CD4-positive, alpha-beta T cell treated with Interferon gamma for 1 hour (primary cell): ENCODE measurements around the gene CERT1.
"Not testable (repeated sequence)": the region's sequence is repeated elsewhere in the genome, so short reads cannot be mapped to it uniquely, and the experiment has no call there.

ENCODE experiments used
- DNase-seq: peaks from one replicate; pipeline ENCODE4 v3.0.0-alpha.2; 2020

CERT1 gene

DNA sequence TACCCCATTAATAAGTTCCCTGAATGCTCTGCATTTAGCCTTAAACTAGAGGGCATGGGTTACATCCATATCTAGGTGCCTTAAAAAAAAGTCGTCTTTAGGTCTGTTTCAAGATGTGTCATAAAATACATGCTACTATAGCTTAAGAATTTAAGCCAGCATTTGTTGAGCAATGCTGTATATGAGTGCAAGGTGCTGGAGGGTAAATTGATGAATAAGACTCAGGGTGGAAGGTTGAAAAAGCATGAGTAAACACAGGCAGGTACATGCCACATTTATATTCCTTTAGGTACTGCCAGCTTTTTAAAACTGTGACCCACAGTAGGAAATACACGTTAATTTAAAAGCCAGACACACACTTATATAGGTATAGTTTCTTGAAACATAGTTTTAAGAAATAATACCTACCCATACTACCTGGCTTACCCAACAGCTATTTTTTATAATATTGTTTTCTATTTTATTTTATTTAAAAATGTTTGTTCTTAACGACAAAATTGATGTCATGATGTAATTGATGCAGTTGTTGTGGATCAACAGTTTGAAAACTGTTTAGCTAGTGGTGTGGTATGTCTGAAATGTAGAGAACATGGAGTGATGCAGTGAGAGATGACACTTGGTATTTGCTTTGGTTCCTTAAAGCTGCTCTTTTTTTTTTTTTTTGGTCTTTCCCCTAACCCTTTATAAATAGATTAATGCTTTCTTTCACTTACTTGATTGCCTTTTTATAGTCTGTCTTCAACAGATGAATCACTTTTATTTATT is 170.5 kb downstream of the CERT1 start:
- no peak for DNase-seq

DNA sequence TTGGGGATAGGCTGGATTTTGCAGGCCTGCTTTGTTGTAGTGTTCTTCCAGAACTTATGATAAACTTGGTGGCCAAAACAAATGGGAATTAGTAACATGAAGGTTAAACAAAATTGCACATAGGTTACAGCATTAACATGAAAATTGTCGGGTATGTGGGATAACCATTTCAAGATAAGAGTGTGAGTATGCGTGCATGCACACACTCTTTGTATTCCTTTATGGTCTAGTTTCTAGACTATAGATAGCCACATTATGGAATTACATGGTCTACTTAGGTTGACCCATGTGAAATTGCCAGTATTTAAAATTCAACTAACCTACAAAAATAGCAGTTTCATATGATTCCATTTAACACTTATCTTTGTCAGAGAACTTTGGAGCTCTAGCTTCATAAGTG is 173.0 kb downstream of the CERT1 start:
- no peak for DNase-seq

DNA sequence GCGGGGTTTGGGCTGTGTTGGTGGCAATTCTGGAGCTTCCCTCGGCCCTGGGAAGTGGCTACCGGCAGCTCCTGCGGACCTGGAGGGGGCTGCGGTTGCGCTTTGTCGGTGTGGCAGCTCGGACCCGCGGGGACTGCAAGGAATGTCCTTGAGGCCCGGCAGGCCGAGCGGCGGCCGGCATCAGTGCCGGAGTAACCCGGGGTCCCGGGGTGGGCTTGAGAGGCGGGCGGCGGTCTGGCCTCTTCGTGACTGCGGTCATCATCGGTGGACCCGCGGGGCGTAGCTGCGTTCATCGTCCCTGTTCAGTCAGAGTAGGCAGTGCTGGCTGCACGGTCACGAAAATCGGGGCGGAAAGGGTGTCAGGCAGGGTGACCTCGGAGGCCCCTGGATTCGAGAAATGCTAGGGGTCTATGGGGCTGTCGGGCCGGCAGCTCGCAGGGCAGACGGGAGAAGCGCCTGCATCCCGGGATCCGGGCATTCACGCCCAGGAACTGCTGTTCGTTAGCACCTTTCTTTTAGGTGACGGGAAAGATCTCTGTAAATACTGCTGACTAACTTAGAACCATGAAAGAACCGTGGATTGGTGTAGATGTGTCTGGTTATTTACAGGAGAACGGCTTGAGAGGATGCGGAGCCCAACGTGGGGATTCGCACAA is 173.9 kb downstream of the CERT1 start:
- DNase-seq: peak; percentile 12

DNA sequence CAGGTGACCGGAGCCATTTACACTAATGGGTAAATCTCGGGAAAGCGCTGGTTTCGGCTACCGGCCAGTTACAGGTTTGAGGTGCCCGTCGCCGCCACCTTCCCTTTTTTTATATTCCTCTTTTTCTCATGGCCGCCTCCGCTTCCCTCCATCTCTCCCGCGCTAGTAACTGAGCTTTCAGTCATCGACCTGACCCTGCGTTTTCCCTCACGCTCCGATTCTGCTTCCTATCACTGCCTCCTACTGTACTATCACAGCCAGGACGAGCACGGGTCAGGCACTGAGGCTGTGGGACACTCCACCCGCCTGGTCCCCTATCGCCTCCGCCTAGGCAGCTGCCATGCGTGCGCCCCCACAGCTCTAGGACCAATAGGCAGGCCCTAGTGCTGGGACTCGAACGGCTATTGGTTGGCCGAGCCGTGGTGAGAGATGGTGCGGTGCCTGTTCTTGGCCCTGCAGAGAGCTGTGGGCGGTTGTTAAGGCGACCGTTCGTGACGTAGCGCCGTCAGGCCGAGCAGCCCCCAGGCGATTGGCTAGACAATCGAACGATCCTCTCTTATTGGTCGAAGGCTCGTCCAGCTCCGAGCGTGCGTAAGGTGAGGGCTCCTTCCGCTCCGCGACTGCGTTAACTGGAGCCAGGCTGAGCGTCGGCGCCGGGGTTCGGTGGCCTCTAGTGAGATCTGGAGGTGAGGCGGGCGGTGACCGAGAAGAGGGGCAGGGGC is 174.7 kb downstream of the CERT1 start, which contains the start of gene HMGCR:
Gene HMGCR (plus strand): TSS at position 606 of the 722 bp plus-strand sequence. CDS start 5,386 bp downstream, outside the sequence.
- DNase-seq: peak; percentile 99

- DNase-seq: no peak
These were observed 175.3 kb downstream of the CERT1 start for GRCh38 chr5:75335952-75336614.

GRCh38 chr5:75335486-75335885 is 175.9 kb downstream of the CERT1 start:
- no peak for DNase-seq

GRCh38 chr5:75334413-75334812 is 177.0 kb downstream of the CERT1 start:
- not testable (repeated sequence) for DNase-seq

GRCh38 chr5:75333759-75334158 is 177.7 kb downstream of the CERT1 start:
- not testable (repeated sequence) for DNase-seq

DNA sequence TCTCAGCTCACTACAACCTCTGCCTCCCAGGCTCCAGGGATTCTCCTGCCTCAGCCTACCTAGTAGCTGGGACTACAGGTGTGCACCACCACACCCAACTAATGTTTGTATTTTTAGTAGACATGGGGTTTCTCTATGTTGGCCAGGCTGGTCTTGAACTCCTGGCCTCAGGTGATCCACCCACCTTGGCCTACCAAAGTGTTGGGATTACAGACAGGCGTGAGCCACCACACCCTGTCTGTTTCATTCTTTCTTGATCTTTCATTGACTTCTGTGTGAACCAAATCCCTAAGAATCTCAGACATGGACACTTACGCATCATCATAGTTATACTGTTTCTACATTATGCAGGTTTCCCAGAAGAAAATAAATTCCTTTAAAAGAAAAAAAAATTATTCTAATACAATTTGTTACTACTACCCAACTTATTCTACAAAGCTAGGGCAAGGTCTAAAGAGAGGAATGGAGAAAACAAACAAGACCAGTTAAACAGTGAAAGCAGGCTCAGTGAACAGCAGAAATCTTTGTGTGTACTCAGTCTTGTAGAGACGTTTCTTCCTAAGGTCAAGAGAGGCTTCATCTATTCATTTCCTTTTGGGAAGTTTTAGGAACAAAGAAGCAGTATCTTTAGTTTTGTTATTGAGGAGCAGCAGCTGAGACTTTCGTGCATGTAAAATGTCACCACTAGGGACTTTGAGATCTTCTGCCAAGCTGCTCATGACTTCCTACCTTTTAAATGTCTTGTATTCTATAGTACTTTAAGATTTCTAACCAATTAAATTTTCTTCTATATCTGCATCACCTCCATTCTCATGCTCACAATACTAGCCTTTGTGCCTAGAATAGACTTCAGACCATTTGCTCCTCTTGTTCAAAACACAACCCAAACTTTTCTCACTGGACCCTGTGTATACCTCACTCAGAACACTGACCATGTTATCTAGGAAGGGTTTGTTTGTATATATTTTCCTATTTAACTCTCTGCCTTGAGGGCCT is 180.0 kb downstream of the CERT1 start:
- no peak for DNase-seq

DNA sequence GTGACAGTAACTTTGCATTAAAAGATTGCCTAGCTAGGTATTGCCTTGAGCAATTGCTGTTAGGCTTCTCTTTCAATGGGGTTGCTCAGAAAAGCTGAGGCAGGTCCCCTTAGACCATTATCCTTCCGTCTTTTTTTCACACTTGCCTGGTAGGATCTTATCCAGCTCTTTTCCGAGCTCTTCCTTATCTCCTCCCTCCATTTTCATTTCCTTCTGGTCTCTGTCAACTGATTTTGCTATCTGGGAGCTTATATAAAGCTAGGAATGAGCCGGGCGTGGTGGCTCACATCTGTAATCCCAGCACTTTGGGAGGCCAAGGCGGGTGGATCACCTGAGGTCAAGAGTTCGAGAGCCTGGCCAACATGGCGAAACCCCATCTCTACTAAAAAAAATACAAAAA is 181.0 kb downstream of the CERT1 start:
- no peak for DNase-seq
